HepG2 (cell line): Measurements from ENCODE around the gene RNASE8. TPM values are rescaled to one million over a fixed set of nuclear protein-coding genes. Genes with fewer than 3 reads are reported as not detected.

ENCODE experiments used
- ATAC-seq: fragments of 200-7000 bp; cut with Tn5 transposase; 3 replicates; pipeline ENCODE4 v1.9.1; 2020; ENCODE audit warnings: mild to moderate bottlenecking, moderate library complexity
- BruUV-seq: library from RNA; stranded (reverse); fragments of 400-500 nt; replicated peaks from 2 replicates; lab custom pipeline; 2021; lab: Mats Ljungman, UMichigan
- CTCF ChIA-PET: fragments of 300-600 bp; formaldehyde crosslinking; extraction: SDS; loops from one replicate; lab custom pipeline; 2021; ENCODE audit warnings: low total read pairs, inconsistent platforms, low intra/inter-chr PET ratio; lab: Yijun Ruan, JAX
- POLR2A ChIA-PET: fragments of 350-600 bp; sonication (Branson Sonifier 250); formaldehyde crosslinking; loops from one replicate; lab custom pipeline; 2020; ENCODE audit warnings: antibody characterized with exemption, inconsistent platforms; lab: Yijun Ruan, JAX
- DNase-seq: peaks from one replicate; pipeline ENCODE4 v3.0.0-alpha.2; 2015; ENCODE audit warnings: low spot score
- FAIRE-seq: peaks from 3 replicates; lab custom pipeline; 2011; peaks lifted over from hg19 to GRCh38; lab: Jason Lieb, UNC
- H2AFZ ChIP-seq: one replicate; pipeline ENCODE4 v1.6.1; 2011; ENCODE audit warnings: low read length, inconsistent platforms
- H3K27ac ChIP-seq: fragments of 300-600 bp; 3 replicates; pipeline ENCODE4 v1.8.0; 2011; ENCODE audit warnings: mixed run types, mild to moderate bottlenecking, mixed read lengths, low read length, inconsistent platforms; ENCODE audit not compliant: insufficient read depth; ENCODE audit errors: extremely low read length
- H3K27me3 ChIP-seq, 2 experiments: fragments of 200-600 bp in 1 of 2; 2 replicates in 1 of 2; 3 replicates in 1 of 2; pipeline versions ENCODE4 v1.6.0 to v1.8.0; 2011; ENCODE audit warnings: low read length in 2 of 2, mild to moderate bottlenecking in 2 of 2, moderate library complexity in 2 of 2, inconsistent platforms in 1 of 2; ENCODE audit not compliant: insufficient read depth in 2 of 2, control insufficient read depth in 1 of 2
- H3K36me3 ChIP-seq, 2 experiments: fragments of 200-600 bp in 1 of 2; replicated peaks in 1 of 2; 2 replicates in 1 of 2; 3 replicates in 1 of 2; pipeline versions ENCODE4 v1.5.1 to v1.8.0; 2011; ENCODE audit warnings: low read length in 2 of 2, inconsistent platforms in 1 of 2; ENCODE audit not compliant: insufficient read depth in 2 of 2, control insufficient read depth in 1 of 2
- H3K4me1 ChIP-seq: 2 replicates; pipeline ENCODE4 v1.5.1; 2012; ENCODE audit warnings: low read length, inconsistent platforms; ENCODE audit not compliant: insufficient read depth
- H3K4me2 ChIP-seq: 2 replicates; pipeline ENCODE4 v1.6.0; 2011; ENCODE audit warnings: low read depth, low read length, inconsistent platforms
- H3K4me3 ChIP-seq, 3 experiments: fragments of 200-600 bp in 1 of 3; sonication (generic), shearing (Covaris generic) in 1 of 3; replicated peaks in 1 of 3; 2 replicates each; pipeline ENCODE4 v1.5.1; 2011 to 2016; ENCODE audit warnings: low read length in 3 of 3, inconsistent platforms in 2 of 3, low read depth in 2 of 3, mild to moderate bottlenecking in 2 of 3, control low read depth in 1 of 3, mixed read lengths in 1 of 3; ENCODE audit not compliant: insufficient read depth in 1 of 3
- H3K79me2 ChIP-seq: one replicate; pipeline ENCODE4 v1.6.1; 2011; ENCODE audit warnings: low read length, inconsistent platforms; ENCODE audit not compliant: insufficient read depth
- H3K9ac ChIP-seq: 2 replicates; pipeline ENCODE4 v1.6.0; 2011; ENCODE audit warnings: mild to moderate bottlenecking, low read depth, low read length, inconsistent platforms; ENCODE audit not compliant: insufficient read depth
- H3K9me3 ChIP-seq: 2 replicates; pipeline ENCODE4 v1.5.1; 2012; ENCODE audit warnings: mild to moderate bottlenecking, low read length
- H4K20me1 ChIP-seq: 2 replicates; pipeline ENCODE4 v1.6.0; 2011; ENCODE audit warnings: inconsistent platforms, mild to moderate bottlenecking, low read length, moderate library complexity; ENCODE audit not compliant: insufficient read depth
- BCL6 ChIP-seq: IDR thresholded peaks from 2 replicates; pipeline ENCODE4 v1.6.1; 2016; ENCODE audit warnings: missing genetic modification reagents, missing compliant biosample characterization
- CTCF ChIP-seq: sonication (generic); formaldehyde crosslinking; IDR thresholded peaks from 2 replicates; pipeline ENCODE4 v1.5.0; 2020; ENCODE audit warnings: mild to moderate bottlenecking, missing genetic modification reagents, moderate library complexity
- PPARG ChIP-seq: conservative IDR thresholded peaks from 2 replicates; pipeline ENCODE4 v1.6.1; 2016; ENCODE audit warnings: missing biosample characterization, missing genetic modification reagents
- ZNF432 ChIP-seq: sonication (generic); formaldehyde crosslinking; IDR thresholded peaks from 2 replicates; pipeline ENCODE4 v1.5.0; 2020; ENCODE audit warnings: missing genetic modification reagents, mild to moderate bottlenecking, borderline replicate concordance
- ZNF547 ChIP-seq: sonication (generic); formaldehyde crosslinking; IDR thresholded peaks from 2 replicates; pipeline ENCODE4 v1.5.1; 2020; ENCODE audit warnings: mild to moderate bottlenecking, missing genetic modification reagents
- ZNF615 ChIP-seq: sonication (generic); formaldehyde crosslinking; IDR thresholded peaks from 2 replicates; pipeline ENCODE4 v1.5.0; 2020; ENCODE audit warnings: mild to moderate bottlenecking, missing genetic modification reagents, borderline replicate concordance
- ZNF75D ChIP-seq: sonication (generic); formaldehyde crosslinking; IDR thresholded peaks from 2 replicates; pipeline ENCODE4 v1.8.1; 2023; ENCODE audit warnings: missing genetic modification reagents, mild to moderate bottlenecking, borderline replicate concordance
- WGBS: methylation state at CpG from one replicate; pipeline ENCODE4 v1.1.6; 2017; ENCODE audit warnings: low lambda C conversion rate; 5-methylcytosine and 5-hydroxymethylcytosine counted together
- in situ Hi-C: cut with HindIII; loops from 2 replicates; pipeline ENCODE4 v1.10.0; 2017; ENCODE audit warnings: low pct_unique_long_range_greater_than_20kb; ENCODE audit not compliant: extremely low pct_ligation_motif_present
- intact Hi-C: fragments of 100-400 bp; cut with micrococcal nuclease; formaldehyde crosslinking; loops from one replicate; pipeline ENCODE4 v1.10.0; 2022; ENCODE audit not compliant: unreplicated experiment
- polyA plus RNA-seq, 8 experiments: library from polyadenylated mRNA; depleted of rRNA in 3 of 8; stranded (reverse) in 7 of 8; unstranded in 1 of 8; fragments of >200 nt; fragmentation: Illumina TruSeq in 4 of 8; extraction: Trizol in 4 of 8; gene quantifications; 2 replicates each; pipeline versions ENCODE4 v1.2.1 to v1.2.3, GENCODE V29; 2011 to 2016; ENCODE audit warnings: low read depth in 4 of 8, missing spikeins in 1 of 8, mixed read lengths in 1 of 8; ENCODE audit not compliant: insufficient read depth in 1 of 8
- total RNA-seq, 5 experiments: library from RNA; depleted of rRNA; stranded (reverse); fragments of >200 nt; fragmentation: Illumina TruSeq; extraction: Trizol; gene quantifications; 2 replicates each; pipeline ENCODE4 v1.2.3, GENCODE V29; 2016; ENCODE audit warnings: low read depth in 1 of 5

RNASE8 gene
- total and polyA plus RNA-seq, 2 of the 13 experiments (the other 11 are each of a cell fraction or from before 2014, with no cell fraction given) = not detected

GRCh38 chr14:21034707-21035106, 22.9 kb upstream of the RNASE8 start, which contains the start of gene RNASE13:
Gene RNASE13, minus strand, starts transcription at chr14:21034807. Its CDS starts 519 bp downstream, at chr14:21034288.
- no peak for ATAC-seq
- intact Hi-C loops = no loop called here
- in situ Hi-C loops = no loop called here

More at GRCh38 chr14:21034707-21035106, 22.9 kb upstream of the RNASE8 start, which contains the start of gene RNASE13:
- Histone ChIP-seq H3K4me1 (peaks cover 35% of the 10 kb centered on the region), H3K9me3 (no peaks in the 10 kb centered on the region), H2AFZ (no peak within 1 kb of the TSS)
- FAIRE-seq = no peak
- POLR2A ChIA-PET = interaction anchor here (1.0 to 1.5 kb wide), 2 partner anchors 20 to 21 kb away, joined by 4 to 7 read pairs; no protein-coding TSS in a partner anchor
- TF ChIP-seq ZNF75D (CRISPR knock-in tag) (no peak), ZNF432 (CRISPR knock-in tag) (no peak), BCL6 (CRISPR knock-in tag) (no peak), ZNF615 (no peak), ZNF547 (CRISPR knock-in tag) (no peak), PPARG (CRISPR knock-in tag) (no peak), CTCF (CRISPR knock-in tag) (no peak)
- TF ChIP-seq, all 625 proteins: peak for 0
- no peak within 1 kb of the TSS for H3K4me2 ChIP-seq
- BruUV-seq = no TSS peak
- no peak within 1 kb of the TSS for H3K4me3 ChIP-seq
- H4K20me1 ChIP-seq = no peaks in the 10 kb centered on the region
- H3K79me2 ChIP-seq = no peaks in the 10 kb centered on the region
- H3K36me3 ChIP-seq = no peaks in the 10 kb centered on the region
- CTCF ChIA-PET = no interaction called here
- WGBS = 44% methylated on average over 5 of the region's 5 CpGs
- H3K27me3 ChIP-seq = no peaks in the 10 kb centered on the region; a peak in 1 of 5 replicates
- no peak within 1 kb of the TSS for H3K27ac ChIP-seq
- DNase-seq = no peak
- H3K9ac ChIP-seq = no peak within 1 kb of the TSS
